ENCODE data around the gene AKT1. TPM values are rescaled to one million over a fixed set of nuclear protein-coding genes. Genes with fewer than 3 reads are reported as not detected.
A peak's percentile ranks its signal among the peaks of the same experiment; 100 is the strongest.

The AKT1 gene
- total and polyA plus RNA-seq, 2 of the 13 experiments (the other 11 are each of a cell fraction or from before 2014, with no cell fraction given): 96.2 to 116 TPM

DNA sequence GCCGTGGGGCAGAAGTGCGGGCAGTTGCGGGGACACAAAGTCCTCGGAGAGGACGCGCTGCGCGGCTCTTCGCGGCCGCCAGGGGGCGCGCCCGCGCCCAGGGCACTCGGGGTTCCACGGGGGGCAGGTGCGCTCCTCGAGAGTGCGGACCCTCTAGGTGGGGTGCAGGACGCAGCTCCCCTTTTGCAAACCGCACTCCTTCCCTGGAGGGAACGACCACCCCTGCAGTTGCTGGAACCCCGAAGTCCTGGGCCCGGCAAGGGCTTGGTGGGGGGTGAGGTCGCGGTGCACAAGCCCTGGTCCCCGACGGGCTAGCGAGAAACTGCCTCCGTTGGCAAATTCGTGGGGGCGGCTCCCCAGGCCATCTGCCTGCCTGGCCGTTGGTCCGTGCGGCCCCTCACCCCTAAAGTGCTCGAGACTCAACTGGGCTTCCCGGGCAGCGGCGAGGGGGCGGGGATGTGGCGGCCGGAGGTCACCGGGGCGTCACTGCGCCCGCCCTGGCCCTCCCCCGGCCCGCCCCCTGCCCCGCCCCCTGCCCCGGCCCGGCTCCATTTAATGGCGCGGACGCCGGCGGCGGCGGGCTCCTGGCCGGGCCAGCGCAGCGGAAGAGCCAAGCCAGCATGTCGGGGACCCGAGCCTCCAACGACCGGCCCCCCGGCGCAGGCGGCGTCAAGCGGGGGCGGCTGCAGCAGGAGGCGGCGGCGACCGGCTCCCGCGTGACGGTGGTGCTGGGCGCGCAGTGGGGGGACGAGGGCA, 71.7 kb downstream of the AKT1 start, which contains the start of gene ADSS1 (continued):
- no peak for TF ChIP-seq ONECUT2 (CRISPR knock-in tag; IDR thresholded peaks at IDR 0.05)
- TF ChIP-seq HNRNPK (IDR thresholded peaks at IDR 0.05; ENCODE audit: low read depth, low read length, poor library complexity, severe bottlenecking): peak; percentile 61
- no peak for TF ChIP-seq BORCS8-MEF2B (CRISPR knock-in tag; IDR thresholded peaks at IDR 0.05)
- peak; percentile 53; the same call in 1 of the 2 replicates for TF ChIP-seq ZNF543 (CRISPR knock-in tag; IDR thresholded peaks at IDR 0.05)
- peak; percentile 57; the same call in 1 of the 2 replicates for TF ChIP-seq ETS1 (CRISPR knock-in tag; IDR thresholded peaks at IDR 0.05)
- 0 out of 2 replicates have a peak, but pooled peaks have one; percentile 58 for TF ChIP-seq ZFP90 (CRISPR knock-in tag; IDR thresholded peaks at IDR 0.05; ENCODE audit: borderline replicate concordance)
- TF ChIP-seq ZNF687 (CRISPR knock-in tag; IDR thresholded peaks at IDR 0.05): peak; percentile 80
- peak; percentile 66; the same call in 1 of the 2 replicates for TF ChIP-seq MTA1 (CRISPR knock-in tag; IDR thresholded peaks at IDR 0.05; ENCODE audit: borderline replicate concordance)
- TF ChIP-seq ZNF777 (CRISPR knock-in tag; IDR thresholded peaks at IDR 0.05): peak; percentile 77
- TF ChIP-seq, protein P1, sequence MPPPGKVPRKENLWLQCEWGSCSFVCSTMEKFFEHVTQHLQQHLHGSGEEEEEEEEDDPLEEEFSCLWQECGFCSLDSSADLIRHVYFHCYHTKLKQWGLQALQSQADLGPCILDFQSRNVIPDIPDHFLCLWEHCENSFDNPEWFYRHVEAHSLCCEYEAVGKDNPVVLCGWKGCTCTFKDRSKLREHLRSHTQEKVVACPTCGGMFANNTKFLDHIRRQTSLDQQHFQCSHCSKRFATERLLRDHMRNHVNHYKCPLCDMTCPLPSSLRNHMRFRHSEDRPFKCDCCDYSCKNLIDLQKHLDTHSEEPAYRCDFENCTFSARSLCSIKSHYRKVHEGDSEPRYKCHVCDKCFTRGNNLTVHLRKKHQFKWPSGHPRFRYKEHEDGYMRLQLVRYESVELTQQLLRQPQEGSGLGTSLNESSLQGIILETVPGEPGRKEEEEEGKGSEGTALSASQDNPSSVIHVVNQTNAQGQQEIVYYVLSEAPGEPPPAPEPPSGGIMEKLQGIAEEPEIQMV (CRISPR knock-in tag; IDR thresholded peaks at IDR 0.05; ENCODE audit: low read depth): 0 out of 2 replicates have a peak, but pooled peaks have one; percentile 8
- TF ChIP-seq WIZ (CRISPR knock-in tag; IDR thresholded peaks at IDR 0.05): peak; percentile 58; the same call in 1 of the 2 replicates
- TF ChIP-seq, protein P2, sequence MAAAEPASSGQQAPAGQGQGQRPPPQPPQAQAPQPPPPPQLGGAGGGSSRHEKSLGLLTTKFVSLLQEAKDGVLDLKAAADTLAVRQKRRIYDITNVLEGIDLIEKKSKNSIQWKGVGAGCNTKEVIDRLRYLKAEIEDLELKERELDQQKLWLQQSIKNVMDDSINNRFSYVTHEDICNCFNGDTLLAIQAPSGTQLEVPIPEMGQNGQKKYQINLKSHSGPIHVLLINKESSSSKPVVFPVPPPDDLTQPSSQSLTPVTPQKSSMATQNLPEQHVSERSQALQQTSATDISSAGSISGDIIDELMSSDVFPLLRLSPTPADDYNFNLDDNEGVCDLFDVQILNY (CRISPR knock-in tag; conservative IDR thresholded peaks at IDR 0.05): 0 out of 2 replicates have a peak, but pooled peaks have one; percentile 13
- peak; percentile 61; the same call in 1 of the 2 replicates for TF ChIP-seq MAZ (IDR thresholded peaks at IDR 0.05; ENCODE audit: borderline replicate concordance, low read depth, low read length)
- 0 out of 2 replicates have a peak, but pooled peaks have one; percentile 19 for TF ChIP-seq MAZ (CRISPR knock-in tag; IDR thresholded peaks at IDR 0.05; ENCODE audit: low read depth)
- peak; percentile 84 for TF ChIP-seq ZNF501 (CRISPR knock-in tag; IDR thresholded peaks at IDR 0.05)
- peak; percentile 32; the same call in 1 of the 2 replicates for TF ChIP-seq ZBTB38 (CRISPR knock-in tag; IDR thresholded peaks at IDR 0.05)
- TF ChIP-seq MAF1 (CRISPR knock-in tag; IDR thresholded peaks at IDR 0.05; ENCODE audit: borderline replicate concordance): 0 out of 2 replicates have a peak, but pooled peaks have one; percentile 41
- TF ChIP-seq TBP (CRISPR knock-in tag; IDR thresholded peaks at IDR 0.05): peak; percentile 49; the same call in 1 of the 2 replicates
- TF ChIP-seq SALL1 (CRISPR knock-in tag; IDR thresholded peaks at IDR 0.05): peak; percentile 7; the same call in 1 of the 2 replicates
- TF ChIP-seq LCORL (IDR thresholded peaks at IDR 0.05): no peak
- peak; percentile 67; the same call in 1 of the 2 replicates for TF ChIP-seq LCORL (CRISPR knock-in tag; IDR thresholded peaks at IDR 0.05)
- TF ChIP-seq SAP130 (CRISPR knock-in tag; IDR thresholded peaks at IDR 0.05; ENCODE audit: low read depth): peak; percentile 59
